Transverse colon (tissue), 4 donors: Measurements from ENCODE around the gene NKD2.

Source experiments
- POLR2A ChIP-seq: fragments of 450-650 bp; IDR thresholded peaks from one replicate; pipeline ENCODE4 v1.6.1; 2016; ENCODE audit warnings: antibody characterized with exemption, mild to moderate bottlenecking, moderate library complexity
- POLR2AphosphoS5 ChIP-seq, 3 donors: sonication (generic); formaldehyde crosslinking; IDR thresholded peaks; one replicate each; pipeline ENCODE4 v1.6.1; 2016; ENCODE audit warnings: antibody characterized with exemption in 3 of 3
- TF ChIP-seq, protein P1 (sequence below), 5 experiments: fragments of 200-600 bp in 3 of 5; fragments of 450-650 bp in 2 of 5; sonication (generic) in 3 of 5; IDR thresholded peaks; 1 replicate in 2 of 5; 2 replicates in 3 of 5; pipeline ENCODE4 v1.5.1; 2016 to 2017; ENCODE audit warnings: antibody characterized with exemption in 5 of 5, inconsistent platforms in 3 of 5, mild to moderate bottlenecking in 2 of 5, moderate library complexity in 1 of 5

DNA sequence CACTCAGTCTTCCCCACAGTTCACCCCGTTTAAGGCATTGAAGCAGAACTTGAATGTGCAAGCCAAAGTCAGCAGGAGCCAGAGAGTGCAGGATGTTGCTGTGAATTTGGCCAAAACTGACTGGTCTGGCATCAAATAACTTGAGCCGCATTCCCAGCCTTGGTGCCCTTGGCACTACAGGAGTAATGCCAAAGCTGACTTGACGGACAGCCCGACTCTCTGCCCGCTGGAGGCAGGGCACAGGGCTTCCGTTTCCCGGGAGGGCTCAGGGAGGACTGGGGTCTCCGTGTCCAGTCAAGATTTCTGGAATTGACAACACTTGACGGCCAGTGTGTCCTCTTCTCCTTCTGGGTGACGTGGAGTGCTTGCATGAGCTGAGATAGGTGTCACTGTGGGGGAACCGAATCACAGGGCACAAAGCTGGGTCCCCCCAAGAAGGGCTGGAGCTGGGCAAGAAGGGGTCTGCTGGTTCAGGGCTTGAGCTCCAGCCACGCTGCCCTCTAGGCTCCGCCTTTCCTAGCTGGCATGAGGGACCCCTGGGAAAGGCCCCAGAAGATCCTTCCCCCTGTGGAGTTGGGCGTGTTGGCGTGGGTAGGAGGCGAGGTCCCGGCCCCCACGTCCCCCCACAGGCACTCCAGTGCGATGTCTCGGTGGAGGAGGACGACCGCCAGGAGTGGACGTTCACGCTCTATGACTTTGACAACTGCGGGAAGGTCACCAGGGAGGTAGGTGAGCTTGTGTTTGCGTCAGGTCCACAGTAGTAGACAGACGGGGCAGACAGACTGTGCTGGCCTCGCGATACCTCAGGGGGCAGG, 25.2 kb downstream of the NKD2 start:
- TF ChIP-seq, protein P1, sequence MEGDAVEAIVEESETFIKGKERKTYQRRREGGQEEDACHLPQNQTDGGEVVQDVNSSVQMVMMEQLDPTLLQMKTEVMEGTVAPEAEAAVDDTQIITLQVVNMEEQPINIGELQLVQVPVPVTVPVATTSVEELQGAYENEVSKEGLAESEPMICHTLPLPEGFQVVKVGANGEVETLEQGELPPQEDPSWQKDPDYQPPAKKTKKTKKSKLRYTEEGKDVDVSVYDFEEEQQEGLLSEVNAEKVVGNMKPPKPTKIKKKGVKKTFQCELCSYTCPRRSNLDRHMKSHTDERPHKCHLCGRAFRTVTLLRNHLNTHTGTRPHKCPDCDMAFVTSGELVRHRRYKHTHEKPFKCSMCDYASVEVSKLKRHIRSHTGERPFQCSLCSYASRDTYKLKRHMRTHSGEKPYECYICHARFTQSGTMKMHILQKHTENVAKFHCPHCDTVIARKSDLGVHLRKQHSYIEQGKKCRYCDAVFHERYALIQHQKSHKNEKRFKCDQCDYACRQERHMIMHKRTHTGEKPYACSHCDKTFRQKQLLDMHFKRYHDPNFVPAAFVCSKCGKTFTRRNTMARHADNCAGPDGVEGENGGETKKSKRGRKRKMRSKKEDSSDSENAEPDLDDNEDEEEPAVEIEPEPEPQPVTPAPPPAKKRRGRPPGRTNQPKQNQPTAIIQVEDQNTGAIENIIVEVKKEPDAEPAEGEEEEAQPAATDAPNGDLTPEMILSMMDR (IDR thresholded peaks at IDR 0.05), result no peak
- TF ChIP-seq POLR2A (no peak), POLR2AphosphoS5 (IDR thresholded peaks at IDR 0.05) (no peak)
